Type B pancreatic cell (in vitro differentiated cells): ENCODE results near the gene KCNQ5. TPM values are rescaled to one million over a fixed set of nuclear protein-coding genes. Genes with fewer than 3 reads are reported as not detected.

Experiments
- DNase-seq: peaks from one replicate; pipeline ENCODE4 v3.0.0; 2021; ENCODE audit warnings: mixed read lengths; ENCODE audit not compliant: unreplicated experiment; ENCODE audit errors: extremely low spot score
- H3K27ac Mint-ChIP-seq: 2 replicates; pipeline ENCODE4 v1.8.0; 2021; ENCODE audit warnings: mild to moderate bottlenecking, mixed read lengths
- H3K27me3 Mint-ChIP-seq: 2 replicates; pipeline ENCODE4 v1.8.0; 2021; ENCODE audit warnings: mixed read lengths
- H3K36me3 Mint-ChIP-seq: 2 replicates; pipeline ENCODE4 v1.8.0; 2021; ENCODE audit warnings: mixed read lengths
- H3K4me1 Mint-ChIP-seq: one replicate; pipeline ENCODE4 v1.8.0; 2021; ENCODE audit warnings: mixed read lengths; ENCODE audit not compliant: unreplicated experiment
- H3K4me3 Mint-ChIP-seq: 2 replicates; pipeline ENCODE4 v1.8.0; 2021; ENCODE audit warnings: mild to moderate bottlenecking, mixed read lengths
- H3K9me3 Mint-ChIP-seq: 2 replicates; pipeline ENCODE4 v1.8.0; 2021; ENCODE audit warnings: mixed read lengths
- CTCF ChIP-seq: fragments of 200-600 bp; sonication (generic); conservative IDR thresholded peaks from 2 replicates; pipeline ENCODE4 v1.5.0; 2021; ENCODE audit warnings: antibody characterized with exemption, mild to moderate bottlenecking
- total RNA-seq: library from RNA; stranded (reverse); gene quantifications from 2 replicates; pipeline ENCODE4 v1.2.1, GENCODE V29; 2021; ENCODE audit warnings: low replicate concordance

KCNQ5 gene
- total RNA-seq, 1 donor from 2014 or later: 1.7 TPM

GRCh38 chr6:72864799-72865198, 242.9 kb downstream of the KCNQ5 start:
- no peaks in the 10 kb centered on the region for H3K4me1 Mint-ChIP-seq
- no peak for DNase-seq
- H3K27me3 Mint-ChIP-seq: no peaks in the 10 kb centered on the region
- no peaks in the 10 kb centered on the region for H3K9me3 Mint-ChIP-seq
- H3K4me3 Mint-ChIP-seq: no peak overlapping the region
- no peak for TF ChIP-seq CTCF
- H3K27ac Mint-ChIP-seq: no peak overlapping the region
- H3K36me3 Mint-ChIP-seq: no peaks in the 10 kb centered on the region

- no peaks in the 10 kb centered on the region for H3K4me1 Mint-ChIP-seq
- no peaks in the 10 kb centered on the region for H3K9me3 Mint-ChIP-seq
- TF ChIP-seq CTCF: no peak
- no peak for DNase-seq
- no peak overlapping the region for H3K27ac Mint-ChIP-seq
- no peaks in the 10 kb centered on the region for H3K27me3 Mint-ChIP-seq
- H3K4me3 Mint-ChIP-seq: no peak overlapping the region
- no peaks in the 10 kb centered on the region for H3K36me3 Mint-ChIP-seq
Observed at GRCh38 chr6:72865467-72865866, 243.6 kb downstream of the KCNQ5 start.

- no peak overlapping the region for H3K4me3 Mint-ChIP-seq
- no peaks in the 10 kb centered on the region for H3K4me1 Mint-ChIP-seq
- H3K36me3 Mint-ChIP-seq: no peaks in the 10 kb centered on the region
- no peak for TF ChIP-seq CTCF
- H3K27me3 Mint-ChIP-seq: no peaks in the 10 kb centered on the region
- DNase-seq: no peak
- no peak overlapping the region for H3K27ac Mint-ChIP-seq
- H3K9me3 Mint-ChIP-seq: no peaks in the 10 kb centered on the region
Observed at GRCh38 chr6:72869621-72870020, 247.8 kb downstream of the KCNQ5 start.

- Mint-ChIP-seq H3K4me1 (no peaks in the 10 kb centered on the region), H3K4me3 (no peak overlapping the region), H3K36me3 (no peaks in the 10 kb centered on the region), H3K9me3 (no peaks in the 10 kb centered on the region), H3K27ac (no peak overlapping the region), H3K27me3 (no peaks in the 10 kb centered on the region)
- TF ChIP-seq CTCF: no peak
- DNase-seq: no peak
Observed at GRCh38 chr6:72873433-72873832, 251.6 kb downstream of the KCNQ5 start.

- no peaks in the 10 kb centered on the region for H3K36me3 Mint-ChIP-seq
- no peak for DNase-seq
- no peaks in the 10 kb centered on the region for H3K27me3 Mint-ChIP-seq
- H3K4me3 Mint-ChIP-seq: no peak overlapping the region
- no peaks in the 10 kb centered on the region for H3K4me1 Mint-ChIP-seq
- H3K9me3 Mint-ChIP-seq: no peaks in the 10 kb centered on the region
- no peak for TF ChIP-seq CTCF
- H3K27ac Mint-ChIP-seq: no peak overlapping the region
Observed at GRCh38 chr6:72876256-72876655, 254.4 kb downstream of the KCNQ5 start.

- Mint-ChIP-seq H3K9me3 (peaks cover 4% of the 10 kb centered on the region), H3K36me3 (no peaks in the 10 kb centered on the region), H3K4me1 (no peaks in the 10 kb centered on the region), H3K27ac (no peak overlapping the region), H3K27me3 (peaks cover 4% of the 10 kb centered on the region), H3K4me3 (no peak overlapping the region)
- no peak for DNase-seq
- TF ChIP-seq CTCF: no peak
Observed at GRCh38 chr6:72886170-72886569, 264.3 kb downstream of the KCNQ5 start.
